ENCODE measurements around the gene BTRC.
A peak's percentile ranks its signal among the peaks of the same experiment; 100 is the strongest.

The BTRC gene

GRCh38 chr10:101389986-101390531 lies 36.1 kb downstream of the BTRC start:
- Histone ChIP-seq H3K4me3 (ENCODE audit: severe bottlenecking) (no peak overlapping the region), H3K4me1 (ENCODE audit: insufficient read depth, poor library complexity, severe bottlenecking) (peaks cover 3% of the 10 kb centered on the region), H3K36me3 (ENCODE audit: low read depth) (no peaks in the 10 kb centered on the region), H3K27me3 (ENCODE audit: insufficient read depth, poor library complexity, severe bottlenecking) (no peaks in the 10 kb centered on the region), H3K9me3 (ENCODE audit: severe bottlenecking) (no peaks in the 10 kb centered on the region), H3K27ac (ENCODE audit: poor library complexity, severe bottlenecking) (no peak overlapping the region)
- ATAC-seq (ENCODE audit: low read depth) (no peak), DNase-seq (ENCODE audit: low spot score) (no peak)
- TF ChIP-seq CTCF (IDR thresholded peaks at IDR 0.05; ENCODE audit: poor library complexity, severe bottlenecking) = no peak

DNA sequence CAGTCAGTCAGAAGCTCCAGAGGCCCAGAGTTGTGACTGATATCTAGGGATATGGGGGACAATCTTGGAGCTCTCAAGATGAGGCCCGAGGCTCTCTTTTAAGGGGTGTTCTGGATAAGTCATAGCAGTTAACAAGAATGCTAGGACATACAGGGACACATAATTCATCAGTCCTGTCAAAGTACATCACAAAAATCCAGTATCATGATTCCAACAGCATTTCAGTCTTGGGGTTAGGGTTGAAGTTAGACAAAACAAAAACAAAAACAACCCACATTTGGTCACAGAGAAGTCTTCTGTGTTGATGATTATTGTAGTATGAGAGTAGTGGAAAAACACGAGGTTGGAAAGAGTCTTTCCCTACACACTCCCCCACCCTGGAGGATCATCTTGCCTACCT lies 39.4 kb downstream of the BTRC start:
- TF ChIP-seq CTCF (IDR thresholded peaks at IDR 0.05; ENCODE audit: poor library complexity, severe bottlenecking) = no peak
- Histone ChIP-seq H3K27ac (ENCODE audit: poor library complexity, severe bottlenecking) (no peak overlapping the region), H3K4me1 (ENCODE audit: insufficient read depth, poor library complexity, severe bottlenecking) (no peaks in the 10 kb centered on the region), H3K36me3 (ENCODE audit: low read depth) (no peaks in the 10 kb centered on the region), H3K4me3 (ENCODE audit: severe bottlenecking) (no peak overlapping the region), H3K27me3 (ENCODE audit: insufficient read depth, poor library complexity, severe bottlenecking) (no peaks in the 10 kb centered on the region), H3K9me3 (ENCODE audit: severe bottlenecking) (no peaks in the 10 kb centered on the region)
- ATAC-seq (ENCODE audit: low read depth) (no peak), DNase-seq (ENCODE audit: low spot score) (no peak)

GRCh38 chr10:101394524-101395133 lies 40.7 kb downstream of the BTRC start:
- no peak for DNase-seq (ENCODE audit: low spot score)
- peak; percentile 54; the same call in 1 of the 3 replicates for ATAC-seq (ENCODE audit: low read depth)
- Histone ChIP-seq H3K4me3 (ENCODE audit: severe bottlenecking) (no peak overlapping the region), H3K27me3 (ENCODE audit: insufficient read depth, poor library complexity, severe bottlenecking) (no peaks in the 10 kb centered on the region), H3K27ac (ENCODE audit: poor library complexity, severe bottlenecking) (no peak overlapping the region), H3K9me3 (ENCODE audit: severe bottlenecking) (no peaks in the 10 kb centered on the region), H3K4me1 (ENCODE audit: insufficient read depth, poor library complexity, severe bottlenecking) (no peaks in the 10 kb centered on the region), H3K36me3 (ENCODE audit: low read depth) (no peaks in the 10 kb centered on the region)
- TF ChIP-seq CTCF (IDR thresholded peaks at IDR 0.05; ENCODE audit: poor library complexity, severe bottlenecking) = no peak

DNA sequence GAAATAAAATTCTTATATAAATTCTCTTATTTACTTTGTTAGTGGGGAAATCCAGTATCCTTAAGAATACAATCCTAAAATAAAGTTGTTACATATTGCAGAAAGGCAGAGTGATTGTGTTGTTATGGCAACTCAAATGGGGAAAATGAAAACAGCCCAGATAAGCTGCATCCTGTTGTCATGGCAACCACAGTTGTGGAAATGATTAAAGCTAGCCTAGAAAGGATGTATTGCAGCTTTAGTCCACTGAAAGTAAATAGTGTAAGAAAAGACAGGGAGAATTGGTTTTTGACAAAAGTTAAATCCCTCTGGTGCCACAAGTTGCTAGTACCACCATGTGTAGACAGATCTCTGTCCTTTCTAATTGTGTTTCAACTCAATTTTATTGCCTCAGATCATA lies 43.2 kb downstream of the BTRC start:
- Histone ChIP-seq H3K27me3 (ENCODE audit: insufficient read depth, poor library complexity, severe bottlenecking) (no peaks in the 10 kb centered on the region), H3K4me1 (ENCODE audit: insufficient read depth, poor library complexity, severe bottlenecking) (no peaks in the 10 kb centered on the region), H3K9me3 (ENCODE audit: severe bottlenecking) (no peaks in the 10 kb centered on the region), H3K27ac (ENCODE audit: poor library complexity, severe bottlenecking) (no peak overlapping the region), H3K4me3 (ENCODE audit: severe bottlenecking) (no peak overlapping the region), H3K36me3 (ENCODE audit: low read depth) (no peaks in the 10 kb centered on the region)
- DNase-seq (ENCODE audit: low spot score) = no peak
- no peak for TF ChIP-seq CTCF (IDR thresholded peaks at IDR 0.05; ENCODE audit: poor library complexity, severe bottlenecking)
- no peak for ATAC-seq (ENCODE audit: low read depth)

DNA sequence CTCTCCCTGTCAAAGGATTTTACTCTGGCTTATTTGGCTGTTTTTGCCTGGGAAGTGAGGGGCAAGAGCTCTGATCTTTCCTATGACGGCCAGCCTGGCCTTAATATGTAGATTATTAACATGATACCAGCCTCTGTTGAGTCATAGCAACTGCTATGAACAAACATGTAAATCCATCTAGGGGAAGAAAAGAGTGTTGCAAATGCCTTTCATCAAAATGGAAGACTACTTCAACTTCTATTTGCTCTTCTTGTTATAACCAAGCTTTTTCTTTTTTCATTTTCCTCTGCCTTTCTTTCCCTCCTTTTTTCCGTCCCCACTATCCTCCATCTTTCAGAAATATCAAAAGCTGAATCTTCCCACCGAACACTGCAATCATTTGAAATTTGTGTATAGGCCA lies 46.6 kb downstream of the BTRC start:
- H3K4me3 ChIP-seq (ENCODE audit: severe bottlenecking) = no peak overlapping the region
- no peak overlapping the region for H3K27ac ChIP-seq (ENCODE audit: poor library complexity, severe bottlenecking)
- ATAC-seq (ENCODE audit: low read depth) (no peak), DNase-seq (ENCODE audit: low spot score) (no peak)
- no peak for TF ChIP-seq CTCF (IDR thresholded peaks at IDR 0.05; ENCODE audit: poor library complexity, severe bottlenecking)
- no peaks in the 10 kb centered on the region for H3K9me3 ChIP-seq (ENCODE audit: severe bottlenecking)
- H3K4me1 ChIP-seq (ENCODE audit: insufficient read depth, poor library complexity, severe bottlenecking) = no peaks in the 10 kb centered on the region
- no peaks in the 10 kb centered on the region for H3K36me3 ChIP-seq (ENCODE audit: low read depth)
- H3K27me3 ChIP-seq (ENCODE audit: insufficient read depth, poor library complexity, severe bottlenecking) = no peaks in the 10 kb centered on the region

All from RWPE2 (cell line).